Activated CD4-positive, CD25-positive, alpha-beta regulatory T cell (primary cell): Measurements from ENCODE around the gene H1-8.
"Not testable (repeated sequence)": the region's sequence is repeated elsewhere in the genome, so short reads cannot be mapped to it uniquely, and the experiment has no call there.

Source experiments
- DNase-seq, 4 experiments: peaks; one replicate each; lab custom pipeline; 2025; lab: John Stamatoyannopoulos, UW

H1-8 gene, protein sequence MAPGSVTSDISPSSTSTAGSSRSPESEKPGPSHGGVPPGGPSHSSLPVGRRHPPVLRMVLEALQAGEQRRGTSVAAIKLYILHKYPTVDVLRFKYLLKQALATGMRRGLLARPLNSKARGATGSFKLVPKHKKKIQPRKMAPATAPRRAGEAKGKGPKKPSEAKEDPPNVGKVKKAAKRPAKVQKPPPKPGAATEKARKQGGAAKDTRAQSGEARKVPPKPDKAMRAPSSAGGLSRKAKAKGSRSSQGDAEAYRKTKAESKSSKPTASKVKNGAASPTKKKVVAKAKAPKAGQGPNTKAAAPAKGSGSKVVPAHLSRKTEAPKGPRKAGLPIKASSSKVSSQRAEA

DNA sequence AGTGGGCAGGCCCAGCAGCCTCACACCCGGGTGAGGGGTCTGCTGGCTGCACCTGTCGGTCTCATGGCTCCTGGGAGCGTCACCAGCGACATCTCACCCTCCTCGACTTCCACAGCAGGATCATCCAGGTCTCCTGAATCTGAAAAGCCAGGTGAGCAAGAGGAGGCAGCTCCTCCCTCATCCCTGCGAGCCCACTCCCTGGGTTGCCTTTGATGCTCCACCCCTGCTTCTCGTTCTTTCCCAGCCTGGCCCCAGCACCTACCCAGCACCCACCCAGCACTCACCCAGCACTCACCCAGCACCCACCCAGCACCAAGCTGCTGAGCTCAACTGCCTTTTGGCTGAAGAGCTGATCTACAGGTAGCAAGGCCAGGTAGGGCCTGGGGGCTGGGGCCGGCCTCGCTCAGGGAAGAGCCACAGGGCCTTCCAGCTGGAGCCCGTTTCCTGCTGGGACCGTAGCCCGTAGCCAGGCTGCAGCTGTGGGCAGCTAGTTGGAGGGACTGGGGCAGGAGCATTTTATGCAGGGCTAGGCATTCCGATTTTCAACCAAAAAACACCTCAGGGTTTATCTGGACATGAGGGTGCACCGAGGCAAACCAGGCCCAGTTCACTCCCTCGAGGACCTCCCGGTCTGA is at the start of gene H1-8:
Gene H1-8 (plus strand): TSS at position 20 of the 635 bp plus-strand sequence. CDS start 44 bp downstream, at position 64.
- DNase-seq = no peak

GRCh38 chr3:129493206-129493605 is 49.8 kb upstream of the H1-8 start:
- DNase-seq = no peak

DNA sequence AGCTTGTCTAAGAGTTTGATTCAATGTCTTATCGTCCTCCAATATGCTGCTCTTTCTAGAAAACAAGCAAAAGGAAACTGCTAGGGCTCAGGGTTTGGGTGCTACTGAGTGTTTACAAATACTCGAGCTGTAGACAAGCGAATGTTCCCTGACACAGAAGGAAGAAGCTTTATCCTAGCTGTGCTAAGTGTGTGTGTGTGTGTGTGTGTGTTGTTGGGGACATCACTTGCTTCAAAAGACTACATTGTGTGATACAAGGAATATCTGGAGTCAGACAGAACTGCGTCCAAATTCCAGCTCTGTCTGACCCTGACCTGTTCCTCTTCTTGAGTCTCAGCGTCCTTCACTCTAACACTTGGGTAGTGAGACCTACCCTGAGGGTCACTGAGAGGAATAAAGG is 48.5 kb upstream of the H1-8 start:
- not testable (repeated sequence) for DNase-seq

- DNase-seq = not testable (repeated sequence)
These were observed 47.9 kb upstream of the H1-8 start for GRCh38 chr3:129495006-129495639.

DNA sequence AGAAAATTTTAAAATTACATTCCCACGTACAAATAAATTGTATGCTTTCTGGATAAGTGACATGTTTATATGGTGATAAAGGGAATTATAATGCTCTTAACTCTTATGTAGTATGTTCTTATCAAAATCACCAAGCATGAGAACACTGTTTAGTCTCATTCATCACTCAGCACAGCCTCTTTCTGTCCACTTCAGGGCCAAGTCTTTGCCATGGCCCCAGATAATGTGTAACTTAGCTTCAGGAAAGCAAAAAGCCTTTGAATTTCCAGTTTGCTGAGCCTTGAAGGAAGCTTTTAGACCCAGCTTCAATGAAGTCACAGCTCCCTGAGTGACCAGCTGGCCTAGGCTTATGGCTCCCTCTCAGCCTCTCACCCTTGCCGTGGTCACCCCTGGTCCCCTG is 45.1 kb upstream of the H1-8 start:
- not testable (repeated sequence) for DNase-seq

- DNase-seq = not testable (repeated sequence)
These were observed 44.1 kb upstream of the H1-8 start for GRCh38 chr3:129498603-129499488.

GRCh38 chr3:129499604-129500333 is 43.2 kb upstream of the H1-8 start:
- DNase-seq = not testable (repeated sequence)

- no peak for DNase-seq
These were observed 42.7 kb upstream of the H1-8 start for GRCh38 chr3:129500334-129500658.

DNA sequence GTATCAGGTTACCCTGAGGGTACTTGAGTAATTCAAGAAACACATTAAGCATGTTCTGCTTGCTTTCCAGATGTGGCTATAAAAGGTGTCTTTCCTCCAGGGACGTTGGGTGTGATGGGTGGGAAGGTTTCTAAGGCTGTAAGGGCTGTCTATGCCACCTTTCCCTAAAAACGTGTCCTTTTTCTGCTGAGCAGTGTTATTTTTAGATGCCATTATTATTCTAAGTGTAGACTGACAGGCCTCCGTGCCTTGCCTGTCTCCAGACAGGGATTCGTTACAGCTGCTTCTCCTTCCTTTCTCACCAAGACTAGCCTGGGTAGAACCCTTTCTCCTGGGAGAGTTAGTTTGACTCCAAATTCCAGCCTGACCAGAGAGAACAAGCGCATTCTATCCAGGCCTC is 41.3 kb upstream of the H1-8 start:
- DNase-seq = no peak

GRCh38 chr3:129502641-129503408 is 40.1 kb upstream of the H1-8 start:
- DNase-seq = no peak

- DNase-seq = no peak
These were observed 39.3 kb upstream of the H1-8 start for GRCh38 chr3:129503471-129504291.

GRCh38 chr3:129504471-129505100 is 38.4 kb upstream of the H1-8 start:
- DNase-seq = no peak

- no peak for DNase-seq
These were observed 37.6 kb upstream of the H1-8 start for GRCh38 chr3:129505341-129505740.

DNA sequence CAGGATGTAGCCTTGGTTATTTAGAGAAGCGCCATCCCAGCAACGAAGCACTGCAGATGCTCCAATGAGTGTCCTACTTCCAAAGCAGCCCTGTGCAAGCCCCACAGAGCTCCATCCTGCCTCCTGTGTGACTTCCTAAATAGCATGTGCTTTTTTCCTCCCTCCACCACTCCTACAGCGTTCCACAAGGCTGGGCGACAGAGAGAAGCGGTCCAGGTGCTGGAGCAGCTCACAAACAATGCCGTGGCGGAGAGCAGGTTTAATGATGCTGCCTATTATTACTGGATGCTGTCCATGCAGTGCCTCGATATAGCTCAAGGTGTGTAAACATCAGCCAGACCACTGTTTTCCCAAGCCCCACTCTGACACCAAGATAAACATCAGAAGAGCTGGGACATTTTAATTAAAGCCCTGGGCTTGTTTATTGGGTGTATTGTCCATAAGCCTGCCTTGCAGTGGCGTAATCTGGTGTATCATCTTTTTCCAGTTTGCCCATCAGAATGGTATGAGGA is 36.7 kb upstream of the H1-8 start:
- no peak for DNase-seq

DNA sequence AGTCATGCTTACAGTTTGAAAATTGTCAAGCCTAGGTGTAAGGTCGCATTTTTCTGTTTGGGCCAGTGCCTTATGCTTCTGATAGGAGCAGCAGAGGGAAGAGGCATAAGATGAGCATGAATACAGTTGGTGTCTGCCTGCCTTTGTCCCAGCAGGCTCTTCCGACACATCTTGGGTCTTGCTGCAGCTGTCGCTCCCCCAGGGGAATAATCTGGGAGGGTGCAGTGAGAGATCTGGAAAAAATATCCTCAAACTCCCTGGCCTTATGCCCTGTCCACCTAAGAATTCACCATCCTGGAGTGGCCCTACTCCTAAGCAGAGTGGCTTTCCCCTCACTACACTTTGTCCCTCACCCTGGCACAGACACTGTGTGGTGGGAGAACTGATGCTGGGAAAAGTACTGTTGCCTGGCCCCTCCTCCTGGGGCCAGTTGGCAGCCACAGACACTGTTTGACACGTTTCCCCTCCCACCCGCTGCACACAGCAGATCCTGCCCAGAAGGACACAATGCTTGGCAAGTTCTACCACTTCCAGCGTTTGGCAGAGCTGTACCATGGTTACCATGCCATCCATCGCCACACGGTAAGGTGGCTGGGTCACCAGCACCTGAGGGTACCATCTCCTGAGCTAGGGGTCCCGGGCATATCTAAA is 35.7 kb upstream of the H1-8 start:
- DNase-seq = no peak

GRCh38 chr3:129512595-129512994 is 30.4 kb upstream of the H1-8 start:
- no peak for DNase-seq

GRCh38 chr3:129513705-129514104 is 29.3 kb upstream of the H1-8 start:
- no peak for DNase-seq

DNA sequence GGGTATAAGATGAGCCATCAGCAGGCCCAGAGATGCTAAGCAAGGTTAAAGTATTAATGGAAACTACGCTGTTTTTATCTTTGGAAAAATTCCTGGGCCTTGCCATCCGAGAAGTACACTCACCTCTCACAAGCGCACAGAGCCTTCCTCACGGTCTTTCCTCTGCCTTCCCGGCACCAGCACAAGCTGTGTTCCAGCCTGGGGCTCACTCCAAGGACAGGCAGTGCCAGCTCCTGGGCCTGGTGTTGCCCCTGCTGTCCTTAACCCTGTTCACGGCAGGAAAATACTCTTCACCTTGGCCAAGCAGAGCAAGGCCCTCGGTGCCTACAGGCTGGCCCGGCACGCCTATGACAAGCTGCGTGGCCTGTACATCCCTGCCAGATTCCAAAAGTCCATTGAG is 28.9 kb upstream of the H1-8 start:
- DNase-seq = no peak

DNA sequence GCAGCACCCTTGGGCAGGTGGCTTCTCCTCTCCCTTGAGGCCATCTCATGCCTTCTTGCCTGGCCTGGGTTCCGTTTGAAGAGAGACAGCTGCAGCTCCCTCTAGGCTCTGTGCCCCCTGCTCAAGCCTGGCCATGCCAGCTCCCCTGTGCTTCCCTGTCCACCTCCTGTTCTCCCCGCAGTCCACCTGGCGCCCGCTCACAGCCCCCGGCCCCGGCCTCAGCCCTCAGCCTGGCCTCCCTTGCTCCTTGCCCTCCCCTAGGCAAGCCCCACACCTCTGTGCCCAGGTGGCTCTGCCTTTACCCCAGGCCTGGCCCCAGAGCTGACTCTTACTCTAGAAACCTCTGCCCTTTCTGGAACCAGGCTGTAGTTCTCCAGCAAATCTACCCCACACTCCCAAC is 28.4 kb upstream of the H1-8 start:
- DNase-seq = no peak
